B cell (primary cell): Measurements from ENCODE around the gene TRMT10B. TPM values are rescaled to one million over a fixed set of nuclear protein-coding genes. Genes with fewer than 3 reads are reported as not detected.

Experiments
- ATAC-seq: fragments of 200-7000 bp; cut with Tn5 transposase; one replicate; pipeline ENCODE4 v1.10.0; 2021; ENCODE audit warnings: low read depth, mild to moderate bottlenecking, moderate number of reproducible peaks, moderate library complexity
- CTCF ChIA-PET: fragments of 350-600 bp; sonication (Branson Sonifier 250); formaldehyde crosslinking; loops from one replicate; lab custom pipeline; 2021; ENCODE audit warnings: antibody characterized with exemption, inconsistent platforms; lab: Charles Lee
- POLR2A ChIA-PET: fragments of 350-600 bp; sonication (Branson Sonifier 250); formaldehyde crosslinking; loops from one replicate; lab custom pipeline; 2021; ENCODE audit warnings: antibody characterized with exemption; lab: Charles Lee
- DNase-seq: peaks from one replicate; pipeline ENCODE4 v3.0.0; 2013
- H2AFZ ChIP-seq: 2 replicates; pipeline ENCODE4 v1.6.1; 2012; ENCODE audit warnings: mild to moderate bottlenecking, low read depth, low read length; ENCODE audit not compliant: insufficient read depth, poor library complexity, severe bottlenecking
- H3K27ac ChIP-seq, 2 donors: 1 replicate in 1 of 2; 2 replicates in 1 of 2; pipeline ENCODE4 v1.5.1; 2012 to 2013; ENCODE audit warnings: low read length in 2 of 2, mild to moderate bottlenecking in 2 of 2, moderate library complexity in 1 of 2
- H3K27me3 ChIP-seq, 4 experiments: fragments of 200-600 bp in 1 of 4; sonication (generic) in 1 of 4; replicated peaks in 1 of 4; 1 replicate in 2 of 4; 2 replicates in 2 of 4; pipeline versions ENCODE4 v1.6.1 to v1.7.0; 2013 to 2016; ENCODE audit warnings: low read length in 3 of 4, mild to moderate bottlenecking in 2 of 4, mixed read lengths in 1 of 4, moderate library complexity in 1 of 4; ENCODE audit not compliant: insufficient read depth in 4 of 4, control insufficient read depth in 3 of 4; ENCODE audit errors: control extremely low read depth in 1 of 4
- H3K36me3 ChIP-seq, 2 experiments: replicated peaks in 1 of 2; 1 replicate in 1 of 2; 2 replicates in 1 of 2; pipeline versions ENCODE4 v1.6.1 to v1.7.1; 2013; ENCODE audit warnings: low read length in 1 of 2; ENCODE audit not compliant: insufficient read depth in 2 of 2, control insufficient read depth in 1 of 2; ENCODE audit errors: control extremely low read depth in 1 of 2, extremely low read depth in 1 of 2
- H3K4me1 ChIP-seq, 2 donors: fragments of 200-600 bp in 1 of 2; sonication (generic) in 1 of 2; 1 replicate in 1 of 2; 2 replicates in 1 of 2; pipeline versions ENCODE4 v1.5.1 to v1.6.1; 2013 to 2017; ENCODE audit warnings: low read length in 2 of 2; ENCODE audit not compliant: control insufficient read depth in 2 of 2, insufficient read depth in 2 of 2
- H3K4me2 ChIP-seq: replicated peaks from 2 replicates; pipeline ENCODE3; 2012; ENCODE audit warnings: mild to moderate bottlenecking, low read depth, low read length; ENCODE audit not compliant: poor library complexity, severe bottlenecking
- H3K4me3 ChIP-seq, 5 experiments: fragments of 200-600 bp in 1 of 5; sonication (generic) in 1 of 5; 1 replicate in 3 of 5; 2 replicates in 2 of 5; pipeline versions ENCODE4 v1.5.1 to v1.7.0; 2011 to 2016; ENCODE audit warnings: low read length in 4 of 5, mild to moderate bottlenecking in 4 of 5, low read depth in 2 of 5, control low read depth in 1 of 5, moderate library complexity in 1 of 5; ENCODE audit not compliant: insufficient read depth in 1 of 5; ENCODE audit errors: control extremely low read depth in 1 of 5, extremely low read depth in 1 of 5
- H3K79me2 ChIP-seq: fragments of 200-600 bp; sonication (generic); one replicate; pipeline ENCODE4 v1.6.0; 2016; ENCODE audit warnings: low read length; ENCODE audit not compliant: control insufficient read depth, insufficient read depth
- H3K9ac ChIP-seq: fragments of 200-600 bp; sonication (generic); 2 replicates; pipeline ENCODE4 v1.6.1; 2017; ENCODE audit warnings: mild to moderate bottlenecking, low read length, moderate library complexity
- H3K9me3 ChIP-seq, 3 donors: one replicate each; pipeline versions ENCODE4 v1.6.1 to v1.7.1; 2013; ENCODE audit warnings: low read length in 2 of 3; ENCODE audit not compliant: control insufficient read depth in 2 of 3, insufficient read depth in 1 of 3; ENCODE audit errors: control extremely low read depth in 1 of 3
- H4K20me1 ChIP-seq: 2 replicates; pipeline ENCODE4 v1.6.0; 2012; ENCODE audit warnings: mild to moderate bottlenecking, low read length; ENCODE audit not compliant: insufficient read depth, control insufficient read depth, poor library complexity, severe bottlenecking
- H3K27ac Mint-ChIP-seq: one replicate; pipeline ENCODE4 v1.8.0; 2021; ENCODE audit warnings: mixed read lengths
- H3K27me3 Mint-ChIP-seq: one replicate; pipeline ENCODE4 v1.8.0; 2021; ENCODE audit warnings: mixed read lengths
- H3K4me1 Mint-ChIP-seq: one replicate; pipeline ENCODE4 v1.8.0; 2021; ENCODE audit warnings: mixed read lengths
- H3K4me3 Mint-ChIP-seq: one replicate; pipeline ENCODE4 v1.8.0; 2021; ENCODE audit warnings: mixed read lengths
- H3K9me3 Mint-ChIP-seq: one replicate; pipeline ENCODE4 v1.8.0; 2022; ENCODE audit warnings: mixed read lengths; ENCODE audit not compliant: insufficient read depth
- EZH2 ChIP-seq: IDR thresholded peaks from 2 replicates; pipeline ENCODE4 v1.6.1; 2012; ENCODE audit warnings: borderline replicate concordance, low read depth, mild to moderate bottlenecking, moderate library complexity, low read length; ENCODE audit not compliant: insufficient read depth, poor library complexity, severe bottlenecking
- WGBS: methylation state at CpG from one replicate; pipeline ENCODE4 v1.1.5; 2013; ENCODE audit warnings: missing lambda C conversion rate; ENCODE audit not compliant: insufficient coverage; 5-methylcytosine and 5-hydroxymethylcytosine counted together
- intact Hi-C: fragments of 100-400 bp; cut with micrococcal nuclease; formaldehyde crosslinking; loops from one replicate; pipeline ENCODE4 v1.10.0; 2022
- polyA plus RNA-seq: library from polyadenylated mRNA; depleted of rRNA; stranded (reverse); fragments of >200 nt; gene quantifications from 2 replicates; pipeline ENCODE4 v1.2.3, GENCODE V29; 2012
- total RNA-seq, 2 donors: library from RNA; stranded (reverse); fragments of 120-200 nt in 1 of 2; gene quantifications; 1 replicate in 1 of 2; 2 replicates in 1 of 2; pipeline versions ENCODE4 v1.2.3 to v1.2.4, GENCODE V29; 2013 to 2022
- TF ChIP-seq, protein P1 (sequence below): fragments of 200-600 bp; IDR thresholded peaks from one replicate; pipeline ENCODE4 v1.8.0; 2022; ENCODE audit warnings: antibody characterized with exemption, mild to moderate bottlenecking

TRMT10B gene
- total and polyA plus RNA-seq, 2 donors (not counting 1 experiment from before 2014, with no cell fraction given): 18.1 to 27.8 TPM

DNA sequence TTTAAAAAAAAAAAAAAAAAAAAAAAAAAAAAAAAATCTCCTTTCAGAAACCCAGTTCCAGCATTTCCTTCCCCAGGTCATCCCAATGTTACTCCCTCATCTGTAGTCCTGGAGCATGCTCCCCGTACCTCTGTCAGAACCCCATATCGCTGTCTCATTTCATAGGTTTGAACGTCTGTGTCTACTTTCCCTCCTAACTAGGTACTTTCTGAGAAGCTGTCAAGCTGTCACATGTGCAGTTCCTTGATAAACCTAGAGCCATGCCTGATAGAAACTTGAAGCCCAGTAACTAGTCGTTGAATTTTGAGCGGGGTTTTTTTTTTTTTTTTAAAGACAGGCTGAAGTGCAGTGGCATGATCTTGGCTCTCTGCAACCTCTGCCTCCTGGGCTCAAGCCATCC, 15.7 kb downstream of the TRMT10B start:
- Histone ChIP-seq H3K9ac (no peak overlapping the region), H3K4me3 (no peak overlapping the region), H3K9me3 (no peaks in the 10 kb centered on the region), H2AFZ (no peak overlapping the region), H3K79me2 (no peaks in the 10 kb centered on the region), H3K27me3 (no peaks in the 10 kb centered on the region), H3K27ac (no peak overlapping the region), H4K20me1 (no peaks in the 10 kb centered on the region), H3K36me3 (peaks cover 3 to 40% of the 10 kb centered on the region in 2 experiments), H3K4me2 (no peak overlapping the region), H3K4me1 (no peaks in the 10 kb centered on the region)
- H3K4me3 Mint-ChIP-seq: no peak overlapping the region
- no peak for ATAC-seq
- intact Hi-C loops: no loop called here
- H3K27me3 Mint-ChIP-seq: no peaks in the 10 kb centered on the region
- no peak overlapping the region for H3K27ac Mint-ChIP-seq
- no peaks in the 10 kb centered on the region for H3K4me1 Mint-ChIP-seq
- ChIA-PET CTCF (interaction anchor here (1.5 kb wide), 1 partner anchor 24 kb away, joined by 4 read pairs; no protein-coding TSS in a partner anchor), POLR2A (interaction anchor here (0.6 kb wide), 1 partner anchor 367 kb away, joined by 6 read pairs; no protein-coding TSS in a partner anchor)
- 100% methylated on average over 2 of the region's 5 CpGs for WGBS
- TF ChIP-seq, protein P1, sequence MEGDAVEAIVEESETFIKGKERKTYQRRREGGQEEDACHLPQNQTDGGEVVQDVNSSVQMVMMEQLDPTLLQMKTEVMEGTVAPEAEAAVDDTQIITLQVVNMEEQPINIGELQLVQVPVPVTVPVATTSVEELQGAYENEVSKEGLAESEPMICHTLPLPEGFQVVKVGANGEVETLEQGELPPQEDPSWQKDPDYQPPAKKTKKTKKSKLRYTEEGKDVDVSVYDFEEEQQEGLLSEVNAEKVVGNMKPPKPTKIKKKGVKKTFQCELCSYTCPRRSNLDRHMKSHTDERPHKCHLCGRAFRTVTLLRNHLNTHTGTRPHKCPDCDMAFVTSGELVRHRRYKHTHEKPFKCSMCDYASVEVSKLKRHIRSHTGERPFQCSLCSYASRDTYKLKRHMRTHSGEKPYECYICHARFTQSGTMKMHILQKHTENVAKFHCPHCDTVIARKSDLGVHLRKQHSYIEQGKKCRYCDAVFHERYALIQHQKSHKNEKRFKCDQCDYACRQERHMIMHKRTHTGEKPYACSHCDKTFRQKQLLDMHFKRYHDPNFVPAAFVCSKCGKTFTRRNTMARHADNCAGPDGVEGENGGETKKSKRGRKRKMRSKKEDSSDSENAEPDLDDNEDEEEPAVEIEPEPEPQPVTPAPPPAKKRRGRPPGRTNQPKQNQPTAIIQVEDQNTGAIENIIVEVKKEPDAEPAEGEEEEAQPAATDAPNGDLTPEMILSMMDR: no peak
- TF ChIP-seq EZH2: no peak
- DNase-seq: no peak
- H3K9me3 Mint-ChIP-seq: no peaks in the 10 kb centered on the region

- Histone ChIP-seq H3K4me1 (no peaks in the 10 kb centered on the region), H3K36me3 (peaks cover 3 to 38% of the 10 kb centered on the region in 2 experiments), H2AFZ (no peak overlapping the region), H3K27me3 (no peaks in the 10 kb centered on the region), H3K27ac (no peak overlapping the region), H3K9ac (no peak overlapping the region), H3K9me3 (no peaks in the 10 kb centered on the region), H4K20me1 (no peaks in the 10 kb centered on the region), H3K4me2 (no peak overlapping the region), H3K4me3 (no peak overlapping the region), H3K79me2 (no peaks in the 10 kb centered on the region)
- intact Hi-C loops: no loop called here
- H3K4me3 Mint-ChIP-seq: no peak overlapping the region
- H3K27me3 Mint-ChIP-seq: no peaks in the 10 kb centered on the region
- CTCF ChIA-PET: interaction anchor here (1.5 kb wide), 1 partner anchor 25 kb away, joined by 4 read pairs; no protein-coding TSS in a partner anchor
- no peak overlapping the region for H3K27ac Mint-ChIP-seq
- no peak for TF ChIP-seq EZH2
- TF ChIP-seq, protein P1: no peak
- WGBS: 100% methylated on average over 3 of the region's 3 CpGs
- H3K4me1 Mint-ChIP-seq: no peaks in the 10 kb centered on the region
- DNase-seq (no peak), ATAC-seq (no peak)
- POLR2A ChIA-PET: no interaction called here
- H3K9me3 Mint-ChIP-seq: no peaks in the 10 kb centered on the region
Measured at GRCh38 chr9:37769995-37770394, 16.4 kb downstream of the TRMT10B start.
